PC-9 (cell line): Measurements from ENCODE around the gene CBX8. TPM values are rescaled to one million over a fixed set of nuclear protein-coding genes. Genes with fewer than 3 reads are reported as not detected.
A peak's percentile ranks its signal among the peaks of the same experiment; 100 is the strongest.

Experiments
- BruUV-seq: library from RNA; stranded (reverse); fragments of 400-500 nt; replicated peaks from 2 replicates; lab custom pipeline; 2021; lab: Mats Ljungman, UMichigan
- CTCF ChIA-PET: fragments of 300-600 bp; sonication (Branson Sonifier 250); formaldehyde crosslinking; loops from one replicate; lab custom pipeline; 2022; ENCODE audit warnings: antibody characterized with exemption; lab: Charles Lee
- POLR2A ChIA-PET: fragments of 300-600 bp; sonication (Branson Sonifier 250); formaldehyde crosslinking; loops from one replicate; lab custom pipeline; 2022; ENCODE audit warnings: antibody characterized with exemption; ENCODE audit not compliant: unreplicated experiment; lab: Charles Lee
- DNase-seq, 2 experiments: peaks; one replicate each; pipeline versions ENCODE4 v3.0.0 to v3.0.0-alpha.2; 2015 to 2022; ENCODE audit warnings: mixed read lengths in 1 of 2
- H2AFZ ChIP-seq: fragments of 200-600 bp; sonication (generic); 2 replicates; pipeline ENCODE4 v1.8.1; 2017; ENCODE audit warnings: antibody characterized with exemption
- H3F3A ChIP-seq: fragments of 200-600 bp; sonication (generic); 2 replicates; pipeline ENCODE4 v1.8.1; 2017; ENCODE audit warnings: antibody characterized with exemption, mild to moderate bottlenecking, low read depth; ENCODE audit not compliant: insufficient read depth
- H3K27ac ChIP-seq: fragments of 200-600 bp; sonication (generic); 2 replicates; pipeline ENCODE4 v1.6.1; 2016; ENCODE audit warnings: mixed run types
- H3K27me3 ChIP-seq: fragments of 200-600 bp; sonication (generic); 2 replicates; pipeline ENCODE4 v1.6.1; 2016; ENCODE audit warnings: low read depth, mixed run types; ENCODE audit not compliant: insufficient read depth
- H3K36me3 ChIP-seq: fragments of 200-600 bp; sonication (generic); 2 replicates; pipeline ENCODE4 v1.6.1; 2016; ENCODE audit warnings: low read depth, mixed run types
- H3K4me1 ChIP-seq: fragments of 200-600 bp; sonication (generic); replicated peaks from 2 replicates; pipeline ENCODE4 v1.6.1; 2016; ENCODE audit warnings: mixed run types; ENCODE audit not compliant: insufficient read depth
- H3K4me2 ChIP-seq: fragments of 200-600 bp; sonication (generic); 2 replicates; pipeline ENCODE4 v1.6.1; 2017; ENCODE audit warnings: mixed run types
- H3K4me3 ChIP-seq: fragments of 200-600 bp; sonication (generic); 2 replicates; pipeline ENCODE4 v1.6.1; 2016; ENCODE audit warnings: mixed run types
- H3K79me2 ChIP-seq: fragments of 200-600 bp; sonication (generic); 2 replicates; pipeline ENCODE4 v1.6.1; 2017; ENCODE audit warnings: low read depth, mixed run types
- H3K9me2 ChIP-seq: fragments of 200-600 bp; sonication (generic); 2 replicates; pipeline ENCODE4 v1.8.1; 2017; ENCODE audit warnings: mild to moderate bottlenecking; ENCODE audit not compliant: insufficient read depth
- H3K9me3 ChIP-seq: fragments of 200-600 bp; sonication (generic); 2 replicates; pipeline ENCODE4 v1.8.1; 2016; ENCODE audit warnings: low read depth; ENCODE audit not compliant: insufficient read depth
- H4K20me1 ChIP-seq: fragments of 200-600 bp; sonication (generic); 2 replicates; pipeline ENCODE4 v1.8.1; 2017; ENCODE audit not compliant: insufficient read depth
- EZH2 ChIP-seq: fragments of 200-600 bp; sonication (generic); IDR thresholded peaks from 2 replicates; pipeline ENCODE4 v1.8.0; 2017; ENCODE audit warnings: antibody characterized with exemption, low read depth
- intact Hi-C: fragments of 100-400 bp; cut with micrococcal nuclease; formaldehyde crosslinking; loops from one replicate; pipeline ENCODE4 v1.10.0; 2022; ENCODE audit not compliant: unreplicated experiment
- total RNA-seq: library from RNA; stranded (reverse); gene quantifications from 2 replicates; pipeline ENCODE4 v1.2.3, GENCODE V29; 2021
- TF ChIP-seq, protein P1 (sequence below): fragments of 200-600 bp; sonication (generic); conservative IDR thresholded peaks from 2 replicates; pipeline ENCODE4 v1.6.1; 2017; ENCODE audit warnings: mixed run types, antibody characterized with exemption, mild to moderate bottlenecking, moderate library complexity

Gene CBX8
- total RNA-seq, 1 experiment from 2014 or later = 14.2 TPM

GRCh38 chr17:79791735-79792161 is 5.1 kb downstream of the CBX8 start:
- BruUV-seq = no TSS peak
- H3K79me2 ChIP-seq = peaks cover 8% of the 10 kb centered on the region; the same call in 1 of the 2 replicates
- CTCF ChIA-PET = interaction anchor here (0.7 kb wide), 1 partner anchor 198 kb away, joined by 4 read pairs; no protein-coding TSS in a partner anchor
- no peaks in the 10 kb centered on the region for H3K9me2 ChIP-seq
- H3K36me3 ChIP-seq = no peaks in the 10 kb centered on the region
- TF ChIP-seq, protein P1, sequence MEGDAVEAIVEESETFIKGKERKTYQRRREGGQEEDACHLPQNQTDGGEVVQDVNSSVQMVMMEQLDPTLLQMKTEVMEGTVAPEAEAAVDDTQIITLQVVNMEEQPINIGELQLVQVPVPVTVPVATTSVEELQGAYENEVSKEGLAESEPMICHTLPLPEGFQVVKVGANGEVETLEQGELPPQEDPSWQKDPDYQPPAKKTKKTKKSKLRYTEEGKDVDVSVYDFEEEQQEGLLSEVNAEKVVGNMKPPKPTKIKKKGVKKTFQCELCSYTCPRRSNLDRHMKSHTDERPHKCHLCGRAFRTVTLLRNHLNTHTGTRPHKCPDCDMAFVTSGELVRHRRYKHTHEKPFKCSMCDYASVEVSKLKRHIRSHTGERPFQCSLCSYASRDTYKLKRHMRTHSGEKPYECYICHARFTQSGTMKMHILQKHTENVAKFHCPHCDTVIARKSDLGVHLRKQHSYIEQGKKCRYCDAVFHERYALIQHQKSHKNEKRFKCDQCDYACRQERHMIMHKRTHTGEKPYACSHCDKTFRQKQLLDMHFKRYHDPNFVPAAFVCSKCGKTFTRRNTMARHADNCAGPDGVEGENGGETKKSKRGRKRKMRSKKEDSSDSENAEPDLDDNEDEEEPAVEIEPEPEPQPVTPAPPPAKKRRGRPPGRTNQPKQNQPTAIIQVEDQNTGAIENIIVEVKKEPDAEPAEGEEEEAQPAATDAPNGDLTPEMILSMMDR = no peak
- no peak for TF ChIP-seq EZH2
- POLR2A ChIA-PET = no interaction called here
- no peak overlapping the region for H3K27ac ChIP-seq
- no peaks in the 10 kb centered on the region for H3K27me3 ChIP-seq
- intact Hi-C loops = no loop called here
- H3K4me2 ChIP-seq = no peak overlapping the region
- no peak overlapping the region for H2AFZ ChIP-seq
- peaks cover 6% of the 10 kb centered on the region; the same call in 1 of the 2 replicates for H3K4me1 ChIP-seq
- H4K20me1 ChIP-seq = no peaks in the 10 kb centered on the region
- peaks cover 7% of the 10 kb centered on the region; the same call in 1 of the 2 replicates for H3F3A ChIP-seq
- H3K9me3 ChIP-seq = no peaks in the 10 kb centered on the region
- DNase-seq = no peak
- H3K4me3 ChIP-seq = no peak overlapping the region

GRCh38 chr17:79790805-79791734 is 5.8 kb downstream of the CBX8 start:
- H3K36me3 ChIP-seq = no peaks in the 10 kb centered on the region
- no peak overlapping the region for H3K4me3 ChIP-seq
- TF ChIP-seq, protein P1 = no peak
- TF ChIP-seq EZH2 = no peak
- H3K27ac ChIP-seq = no peak overlapping the region
- H3K27me3 ChIP-seq = no peaks in the 10 kb centered on the region
- H3F3A ChIP-seq = peaks cover 7% of the 10 kb centered on the region; the same call in 1 of the 2 replicates
- DNase-seq = no peak
- ChIA-PET CTCF (interaction anchor here (0.7 kb wide), 1 partner anchor 199 kb away, joined by 4 read pairs; no protein-coding TSS in a partner anchor), POLR2A (no interaction called here)
- H3K4me1 ChIP-seq = peaks cover 4% of the 10 kb centered on the region; the same call in 1 of the 2 replicates
- H2AFZ ChIP-seq = no peak overlapping the region
- H3K9me3 ChIP-seq = no peaks in the 10 kb centered on the region
- H3K79me2 ChIP-seq = peaks cover 4% of the 10 kb centered on the region; the same call in 1 of the 2 replicates
- BruUV-seq = no TSS peak
- H3K4me2 ChIP-seq = no peak overlapping the region
- intact Hi-C loops = no loop called here
- H3K9me2 ChIP-seq = no peaks in the 10 kb centered on the region
- H4K20me1 ChIP-seq = no peaks in the 10 kb centered on the region

GRCh38 chr17:79789943-79790804 is 6.7 kb downstream of the CBX8 start:
- peak in 1 of 2 experiments; percentile 50 for DNase-seq

More at GRCh38 chr17:79789943-79790804, 6.7 kb downstream of the CBX8 start:
- no peaks in the 10 kb centered on the region for H3K9me2 ChIP-seq
- H2AFZ ChIP-seq = no peak overlapping the region
- CTCF ChIA-PET = interaction anchor here (0.6 kb wide), 1 partner anchor 44 kb away, joined by 9 read pairs; no protein-coding TSS in a partner anchor
- no peaks in the 10 kb centered on the region for H3K36me3 ChIP-seq
- no peaks in the 10 kb centered on the region for H4K20me1 ChIP-seq
- H3F3A ChIP-seq = peaks cover 7% of the 10 kb centered on the region; the same call in 1 of the 2 replicates
- no TSS peak for BruUV-seq
- TF ChIP-seq EZH2 = no peak
- TF ChIP-seq, protein P1 = peak; percentile 73
- H3K27me3 ChIP-seq = no peaks in the 10 kb centered on the region
- POLR2A ChIA-PET = no interaction called here
- peak overlapping the region; percentile 40; the same call in 1 of the 2 replicates for H3K4me2 ChIP-seq
- intact Hi-C loops = no loop called here
- no peaks in the 10 kb centered on the region for H3K4me1 ChIP-seq
- H3K9me3 ChIP-seq = no peaks in the 10 kb centered on the region
- no peaks in the 10 kb centered on the region for H3K79me2 ChIP-seq
- H3K4me3 ChIP-seq = no peak overlapping the region
- H3K27ac ChIP-seq = no peak overlapping the region
